Measurements from ENCODE around the gene GMPR.

DNA sequence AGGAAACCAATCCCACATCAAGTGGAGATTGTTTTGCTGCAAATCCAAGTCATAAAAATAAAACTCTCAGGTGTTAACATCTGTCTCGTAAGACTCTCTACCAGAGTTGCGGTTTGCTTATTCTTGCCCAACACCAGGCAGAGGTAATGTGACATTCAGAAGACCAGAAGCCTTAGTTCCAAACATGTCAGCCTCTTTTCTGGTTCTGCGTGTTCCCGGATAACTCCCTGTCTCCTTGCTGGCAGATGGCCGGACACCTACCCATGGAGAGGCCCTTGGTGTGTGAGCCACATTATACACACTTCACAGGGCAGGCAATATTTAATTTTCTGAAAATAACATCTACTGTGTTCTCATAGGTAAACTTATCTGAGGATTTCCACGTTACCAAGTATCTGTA is 73.4 kb downstream of the GMPR start:
- TF ChIP-seq, protein P1, sequence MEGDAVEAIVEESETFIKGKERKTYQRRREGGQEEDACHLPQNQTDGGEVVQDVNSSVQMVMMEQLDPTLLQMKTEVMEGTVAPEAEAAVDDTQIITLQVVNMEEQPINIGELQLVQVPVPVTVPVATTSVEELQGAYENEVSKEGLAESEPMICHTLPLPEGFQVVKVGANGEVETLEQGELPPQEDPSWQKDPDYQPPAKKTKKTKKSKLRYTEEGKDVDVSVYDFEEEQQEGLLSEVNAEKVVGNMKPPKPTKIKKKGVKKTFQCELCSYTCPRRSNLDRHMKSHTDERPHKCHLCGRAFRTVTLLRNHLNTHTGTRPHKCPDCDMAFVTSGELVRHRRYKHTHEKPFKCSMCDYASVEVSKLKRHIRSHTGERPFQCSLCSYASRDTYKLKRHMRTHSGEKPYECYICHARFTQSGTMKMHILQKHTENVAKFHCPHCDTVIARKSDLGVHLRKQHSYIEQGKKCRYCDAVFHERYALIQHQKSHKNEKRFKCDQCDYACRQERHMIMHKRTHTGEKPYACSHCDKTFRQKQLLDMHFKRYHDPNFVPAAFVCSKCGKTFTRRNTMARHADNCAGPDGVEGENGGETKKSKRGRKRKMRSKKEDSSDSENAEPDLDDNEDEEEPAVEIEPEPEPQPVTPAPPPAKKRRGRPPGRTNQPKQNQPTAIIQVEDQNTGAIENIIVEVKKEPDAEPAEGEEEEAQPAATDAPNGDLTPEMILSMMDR (IDR thresholded peaks at IDR 0.05), result no peak
- no peak for TF ChIP-seq EP300 (IDR thresholded peaks at IDR 0.05)
